Upper lobe of left lung (tissue), 6 donors: ENCODE measurements around the gene PRKCE. TPM values are rescaled to one million over a fixed set of nuclear protein-coding genes. Genes with fewer than 3 reads are reported as not detected.
A peak's percentile ranks its signal among the peaks of the same experiment; 100 is the strongest.

Experiments used
- ATAC-seq, 2 donors: fragments of 200-7000 bp; cut with Tn5 transposase; one replicate each; pipeline ENCODE4 v1.9.1; 2022; ENCODE audit warnings: mild to moderate bottlenecking in 2 of 2, moderate library complexity in 2 of 2; ENCODE audit not compliant: low FRiP score in 2 of 2
- DNase-seq, 2 donors: peaks; one replicate each; pipeline ENCODE4 v3.0.0-alpha.2; 2019 to 2020
- H3K27ac ChIP-seq, 4 donors: fragments of 200-600 bp; sonication (generic); one replicate each; pipeline ENCODE4 v1.5.1; 2016 to 2019
- H3K27me3 ChIP-seq, 4 donors: fragments of 200-600 bp; sonication (generic); one replicate each; pipeline ENCODE4 v1.5.1; 2017 to 2019
- H3K36me3 ChIP-seq, 4 donors: fragments of 200-600 bp; sonication (generic); one replicate each; pipeline ENCODE4 v1.5.1; 2016 to 2019
- H3K4me1 ChIP-seq, 4 donors: fragments of 200-600 bp; sonication (generic); one replicate each; pipeline ENCODE4 v1.5.1; 2018 to 2019
- H3K4me3 ChIP-seq, 4 donors: fragments of 200-600 bp; sonication (generic); one replicate each; pipeline ENCODE4 v1.5.1; 2017 to 2019; ENCODE audit warnings: mild to moderate bottlenecking in 2 of 4, moderate library complexity in 1 of 4
- H3K9me3 ChIP-seq, 4 donors: fragments of 200-600 bp; sonication (generic); one replicate each; pipeline ENCODE4 v1.5.1; 2018 to 2019
- EP300 ChIP-seq, 4 donors: sonication (generic); formaldehyde crosslinking; IDR thresholded peaks; one replicate each; pipeline ENCODE4 v1.5.1; 2017; ENCODE audit warnings: antibody characterized with exemption in 4 of 4, control low read depth in 2 of 4
- POLR2A ChIP-seq, 4 donors: fragments of 450-650 bp; IDR thresholded peaks; one replicate each; pipeline ENCODE4 v1.5.1; 2016 to 2017; ENCODE audit warnings: antibody characterized with exemption in 4 of 4, mild to moderate bottlenecking in 2 of 4
- POLR2AphosphoS5 ChIP-seq, 2 donors: sonication (generic); formaldehyde crosslinking; IDR thresholded peaks; one replicate each; pipeline ENCODE4 v1.5.1; 2017; ENCODE audit warnings: antibody characterized with exemption in 2 of 2
- WGBS, 2 donors: methylation state at CpG; one replicate each; pipeline ENCODE4 v1.1.5; 2017 to 2018; 5-methylcytosine and 5-hydroxymethylcytosine counted together
- total RNA-seq, 6 donors: library from RNA; depleted of rRNA in 4 of 6; stranded (reverse); fragments of >200 nt in 4 of 6; gene quantifications; one replicate each; pipeline versions ENCODE4 v1.1.0 to v1.2.1, GENCODE V29; 2016 to 2021
- TF ChIP-seq, protein P1 (sequence below), 6 experiments: fragments of 450-650 bp in 4 of 6; fragments of 200-600 bp in 2 of 6; sonication (generic) in 2 of 6; IDR thresholded peaks; one replicate each; pipeline ENCODE4 v1.5.1; 2016 to 2019; ENCODE audit warnings: antibody characterized with exemption in 6 of 6
- donor health status: DM: no; HTN: no; CAD: no; lungs with moderate emphysema.
- donor health status: DM: no; HTN: yes; CAD: no; lungs with severe emphysema.

Gene PRKCE
- total RNA-seq, 6 donors from 2014 or later, result 54.9 to 124 (median 75.6) TPM

DNA sequence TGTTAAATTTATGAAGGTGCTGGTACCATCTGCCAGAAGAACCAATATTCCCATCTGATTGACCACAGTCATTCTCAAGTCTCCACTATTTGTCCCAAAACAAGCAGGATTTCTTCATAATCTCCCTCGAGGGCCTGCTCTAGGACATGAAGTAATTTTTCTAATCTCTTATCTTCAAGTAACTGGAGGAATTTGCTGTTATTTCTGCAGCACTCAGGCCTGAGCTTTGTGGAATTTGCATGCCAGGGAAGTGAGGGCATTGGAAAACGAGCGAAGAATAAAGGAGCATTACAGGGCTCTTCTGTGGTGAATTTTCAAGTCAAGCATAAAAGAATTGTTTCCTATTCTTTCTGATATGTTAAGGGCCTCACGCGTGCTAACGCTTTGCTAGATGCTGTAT is 484.5 kb downstream of the PRKCE start:
- Histone ChIP-seq H3K9me3 (no peaks in the 10 kb centered on the region), H3K27me3 (no peaks in the 10 kb centered on the region), H3K4me3 (no peak overlapping the region), H3K36me3 (peaks cover 0 to 9% (median 2%) of the 10 kb centered on the region in 4 donors), H3K27ac (peak overlapping the region; percentile 50 to 78 (median 74)), H3K4me1 (peaks cover 21 to 33% (median 29%) of the 10 kb centered on the region in 4 donors)
- ATAC-seq (peak; percentile 62 to 81), DNase-seq (no peak)
- WGBS, 2 donors, result 45 to 58% methylated on average over 6 of the region's 6 CpGs
- peak in 1 of 4 donors; percentile 29 for TF ChIP-seq EP300 (IDR thresholded peaks at IDR 0.05)
- TF ChIP-seq, protein P1, sequence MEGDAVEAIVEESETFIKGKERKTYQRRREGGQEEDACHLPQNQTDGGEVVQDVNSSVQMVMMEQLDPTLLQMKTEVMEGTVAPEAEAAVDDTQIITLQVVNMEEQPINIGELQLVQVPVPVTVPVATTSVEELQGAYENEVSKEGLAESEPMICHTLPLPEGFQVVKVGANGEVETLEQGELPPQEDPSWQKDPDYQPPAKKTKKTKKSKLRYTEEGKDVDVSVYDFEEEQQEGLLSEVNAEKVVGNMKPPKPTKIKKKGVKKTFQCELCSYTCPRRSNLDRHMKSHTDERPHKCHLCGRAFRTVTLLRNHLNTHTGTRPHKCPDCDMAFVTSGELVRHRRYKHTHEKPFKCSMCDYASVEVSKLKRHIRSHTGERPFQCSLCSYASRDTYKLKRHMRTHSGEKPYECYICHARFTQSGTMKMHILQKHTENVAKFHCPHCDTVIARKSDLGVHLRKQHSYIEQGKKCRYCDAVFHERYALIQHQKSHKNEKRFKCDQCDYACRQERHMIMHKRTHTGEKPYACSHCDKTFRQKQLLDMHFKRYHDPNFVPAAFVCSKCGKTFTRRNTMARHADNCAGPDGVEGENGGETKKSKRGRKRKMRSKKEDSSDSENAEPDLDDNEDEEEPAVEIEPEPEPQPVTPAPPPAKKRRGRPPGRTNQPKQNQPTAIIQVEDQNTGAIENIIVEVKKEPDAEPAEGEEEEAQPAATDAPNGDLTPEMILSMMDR (IDR thresholded peaks at IDR 0.05), result no peak

DNA sequence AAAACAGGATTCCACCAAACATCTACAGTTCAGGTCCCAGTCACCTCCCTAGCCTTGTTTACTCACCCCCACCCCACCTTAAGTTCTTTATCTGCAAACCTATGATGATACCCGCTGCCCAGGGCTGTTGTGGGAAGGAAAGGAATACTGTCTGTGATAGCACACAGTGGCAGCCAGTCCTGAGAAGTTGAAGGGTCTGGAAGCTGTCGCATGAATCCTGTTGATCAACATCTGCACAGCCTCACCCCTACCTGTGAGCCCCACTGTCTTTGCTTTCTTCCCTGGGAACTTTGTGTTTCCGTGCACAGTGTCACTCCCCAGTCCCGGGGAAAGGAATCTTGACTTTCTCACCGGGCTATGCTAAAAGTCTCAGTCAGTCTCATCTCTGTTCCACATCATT is 485.0 kb downstream of the PRKCE start:
- no peaks in the 10 kb centered on the region for H3K27me3 ChIP-seq
- no peak overlapping the region for H3K4me3 ChIP-seq
- TF ChIP-seq, protein P1 (IDR thresholded peaks at IDR 0.05), result no peak
- peak overlapping the region; percentile 50 to 78 (median 74) for H3K27ac ChIP-seq
- H3K36me3 ChIP-seq, result peaks cover 0 to 9% (median 0%) of the 10 kb centered on the region in 4 donors
- H3K4me1 ChIP-seq, result peaks cover 21 to 33% (median 29%) of the 10 kb centered on the region in 4 donors
- H3K9me3 ChIP-seq, result no peaks in the 10 kb centered on the region
- ATAC-seq, result no peak
- DNase-seq, result no peak
- 77 to 80% methylated on average over 5 of the region's 5 CpGs for WGBS, 2 donors

DNA sequence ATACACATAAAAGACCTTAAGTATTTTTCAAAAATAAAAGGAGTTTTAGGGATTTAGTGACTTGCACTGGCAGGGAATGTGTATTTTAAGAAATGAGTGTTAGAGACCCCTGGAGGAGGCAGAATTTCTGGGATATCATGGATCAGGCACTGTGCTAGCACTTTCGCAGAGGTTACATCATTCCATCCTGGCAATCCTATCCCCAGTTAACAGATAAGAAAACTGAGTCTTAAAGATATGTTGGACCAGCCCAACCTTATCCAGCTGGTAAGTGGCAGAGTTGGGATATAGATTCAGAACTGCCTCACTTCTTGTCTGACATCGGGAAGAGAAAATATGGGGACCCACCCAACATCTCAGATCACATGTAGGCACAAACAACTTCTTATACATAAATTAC is 485.5 kb downstream of the PRKCE start:
- 89 to 94% methylated on average over 1 to 2 of the region's 2 CpGs for WGBS, 2 donors
- no peak for TF ChIP-seq POLR2AphosphoS5 (IDR thresholded peaks at IDR 0.05)
- TF ChIP-seq, protein P1 (IDR thresholded peaks at IDR 0.05), result no peak
- H3K27ac ChIP-seq, result peak overlapping the region in 3 of 4 donors; percentile 50 to 78 (median 78)

DNA sequence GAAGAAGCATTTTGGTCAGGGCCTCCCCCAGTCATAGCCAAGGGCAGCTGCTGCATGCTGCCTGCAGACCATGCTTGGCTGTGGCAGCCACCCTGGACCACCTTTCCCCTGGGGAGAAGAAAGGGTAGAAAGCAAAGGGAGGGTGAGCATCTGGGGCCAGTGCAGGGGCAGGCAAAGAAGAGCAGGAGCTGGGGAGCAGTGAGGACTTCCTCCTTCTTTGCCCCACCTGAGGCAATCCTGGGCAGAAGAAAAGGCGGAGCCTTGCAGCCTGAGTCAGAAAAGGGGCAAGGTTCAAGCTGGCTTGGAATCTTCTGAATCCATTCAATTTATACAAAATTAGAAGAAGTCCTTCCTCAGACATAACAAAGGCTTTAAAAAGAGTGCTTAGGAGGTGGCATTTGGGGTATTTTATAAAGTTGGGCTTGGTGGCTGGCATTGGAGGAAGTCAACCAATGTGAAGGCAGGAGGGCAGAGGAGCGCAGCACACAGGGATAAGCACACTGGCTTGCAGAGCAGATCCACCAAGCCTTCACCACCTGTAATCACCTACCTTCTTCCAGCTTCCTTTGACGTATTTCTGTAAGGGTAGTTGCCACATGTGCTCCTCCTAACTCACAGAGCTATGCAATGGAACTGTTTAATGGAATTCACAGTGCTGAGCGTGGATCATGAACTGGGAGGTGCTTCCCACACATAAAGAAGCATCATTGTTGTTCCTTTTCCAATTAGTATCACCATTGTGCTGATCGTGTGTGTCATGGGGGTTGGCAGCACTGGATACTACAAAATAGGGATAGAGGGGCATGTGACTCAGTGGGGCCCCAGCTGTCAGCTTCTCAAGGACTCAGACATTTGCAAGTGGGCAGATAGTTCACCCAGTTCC is 491.3 kb downstream of the PRKCE start:
- ATAC-seq, result peak in 1 of 2 donors; percentile 52

More for the DNA sequence above, 485.5 kb downstream of the PRKCE start:
- H3K4me3 ChIP-seq, result no peak overlapping the region
- H3K9me3 ChIP-seq, result no peaks in the 10 kb centered on the region
- DNase-seq (no peak), ATAC-seq (no peak)
- H3K36me3 ChIP-seq, result peaks cover 0 to 7% (median 0%) of the 10 kb centered on the region in 4 donors
- H3K27me3 ChIP-seq, result no peaks in the 10 kb centered on the region
- peaks cover 21 to 36% (median 29%) of the 10 kb centered on the region in 4 donors for H3K4me1 ChIP-seq

More for the DNA sequence above, 491.3 kb downstream of the PRKCE start:
- Histone ChIP-seq H3K9me3 (no peaks in the 10 kb centered on the region), H3K27me3 (no peaks in the 10 kb centered on the region), H3K27ac (peak overlapping the region in 3 of 4 donors; percentile 3 to 62 (median 55)), H3K4me1 (peaks cover 9 to 36% (median 25%) of the 10 kb centered on the region in 4 donors), H3K36me3 (peaks cover 0 to 35% (median 5%) of the 10 kb centered on the region in 4 donors), H3K4me3 (no peak overlapping the region)
- WGBS, 2 donors, result 87 to 88% methylated on average over 5 of the region's 5 CpGs
- DNase-seq, result no peak
- TF ChIP-seq POLR2AphosphoS5 (IDR thresholded peaks at IDR 0.05) (no peak), POLR2A (IDR thresholded peaks at IDR 0.05) (no peak), EP300 (IDR thresholded peaks at IDR 0.05) (no peak)
- TF ChIP-seq, protein P1 (IDR thresholded peaks at IDR 0.05), result no peak
